K562 (cell line): ENCODE measurements around the gene MYO1B. TPM values are rescaled to one million over a fixed set of nuclear protein-coding genes. Genes with fewer than 3 reads are reported as not detected.

Experiments
- ATAC-seq: fragments of 200-7000 bp; cut with Tn5 transposase; 3 replicates; pipeline ENCODE4 v1.9.1; 2020; ENCODE audit warnings: moderate library complexity
- BruUV-seq: library from RNA; stranded (reverse); fragments of 400-500 nt; replicated peaks from 2 replicates; lab custom pipeline; 2021; lab: Mats Ljungman, UMichigan
- CTCF ChIA-PET: fragments of 300-600 bp; formaldehyde crosslinking; extraction: SDS; loops from one replicate; lab custom pipeline; 2021; ENCODE audit warnings: low intra/inter-chr PET ratio; lab: Yijun Ruan, JAX
- POLR2A ChIA-PET: fragments of 300-600, 350-650 bp; sonication (Branson Sonifier 250); formaldehyde crosslinking; extraction: SDS; loops from one replicate; lab custom pipeline; 2021; ENCODE audit warnings: antibody characterized with exemption, inconsistent platforms; lab: Yijun Ruan, JAX
- DNase-seq, 4 experiments: peaks; one replicate each; pipeline versions ENCODE4 v3.0.0 to v3.0.0-alpha.2; 2011 to 2018; ENCODE audit warnings: low spot score in 3 of 4, mixed read lengths in 3 of 4; ENCODE audit errors: extremely low read depth in 1 of 4
- FAIRE-seq: peaks from 2 replicates; lab custom pipeline; 2011; peaks lifted over from hg19 to GRCh38; lab: Jason Lieb, UNC
- H2AFZ ChIP-seq: 2 replicates; pipeline ENCODE4 v1.6.0; 2011; ENCODE audit warnings: low read depth, low read length, control low read depth, inconsistent platforms
- H3K27ac ChIP-seq: fragments of 200-600 bp; 3 replicates; pipeline ENCODE4 v1.8.0; 2011; ENCODE audit warnings: low read depth, mild to moderate bottlenecking, control low read depth, inconsistent platforms, low read length, moderate library complexity, mixed read lengths; ENCODE audit errors: extremely low read depth
- H3K27me3 ChIP-seq, 2 experiments: fragments of 300-600 bp in 1 of 2; 2 replicates in 1 of 2; 3 replicates in 1 of 2; pipeline versions ENCODE4 v1.6.0 to v1.8.0; 2011; ENCODE audit warnings: inconsistent platforms in 2 of 2, low read length in 2 of 2, mild to moderate bottlenecking in 1 of 2, mixed read lengths in 1 of 2, moderate library complexity in 1 of 2; ENCODE audit not compliant: control insufficient read depth in 2 of 2, insufficient read depth in 2 of 2
- H3K36me3 ChIP-seq: fragments of 300-600 bp; 3 replicates; pipeline ENCODE4 v1.8.0; 2011; ENCODE audit warnings: mild to moderate bottlenecking, low read length, inconsistent platforms; ENCODE audit not compliant: control insufficient read depth, insufficient read depth
- H3K4me1 ChIP-seq, 2 experiments: fragments of 200-600 bp in 1 of 2; replicated peaks in 1 of 2; 2 replicates in 1 of 2; 3 replicates in 1 of 2; pipeline versions ENCODE4 v1.5.1 to v1.8.0; 2011; ENCODE audit warnings: inconsistent platforms in 2 of 2, low read length in 2 of 2, mild to moderate bottlenecking in 1 of 2, mixed read lengths in 1 of 2, moderate library complexity in 1 of 2; ENCODE audit not compliant: control insufficient read depth in 2 of 2, insufficient read depth in 2 of 2
- H3K4me2 ChIP-seq: 2 replicates; pipeline ENCODE4 v1.6.1; 2011; ENCODE audit warnings: low read length, control low read depth, inconsistent platforms, mixed read lengths; ENCODE audit not compliant: insufficient read depth
- H3K4me3 ChIP-seq: fragments of 200-600 bp; sonication (generic), shearing (Covaris generic); 2 replicates; pipeline ENCODE4 v1.5.1; 2016; ENCODE audit warnings: control low read depth, inconsistent platforms
- H3K79me2 ChIP-seq: fragments of 200-600 bp; 3 replicates; pipeline ENCODE4 v1.8.0; 2011; ENCODE audit warnings: low read length, inconsistent platforms; ENCODE audit not compliant: control insufficient read depth, insufficient read depth
- H3K9ac ChIP-seq, 2 experiments: 2 replicates each; pipeline versions ENCODE4 v1.6.0 to v1.6.1; 2011; ENCODE audit warnings: low read depth in 2 of 2, low read length in 2 of 2, control low read depth in 1 of 2, inconsistent platforms in 1 of 2, mild to moderate bottlenecking in 1 of 2, mixed read lengths in 1 of 2; ENCODE audit not compliant: insufficient read depth in 1 of 2
- H3K9me1 ChIP-seq: one replicate; pipeline ENCODE4 v1.6.0; 2011; ENCODE audit warnings: inconsistent platforms, mild to moderate bottlenecking, low read length, moderate library complexity; ENCODE audit not compliant: control insufficient read depth, insufficient read depth
- H3K9me3 ChIP-seq: replicated peaks from 2 replicates; pipeline ENCODE4 v1.5.1; 2011; ENCODE audit warnings: low read depth, low read length, inconsistent platforms; ENCODE audit not compliant: control insufficient read depth, insufficient read depth
- H4K20me1 ChIP-seq: replicated peaks from 2 replicates; pipeline ENCODE4 v1.6.1; 2011; ENCODE audit warnings: low read length, inconsistent platforms, mixed read lengths; ENCODE audit not compliant: control insufficient read depth, insufficient read depth
- CBFA2T2 ChIP-seq: fragments of 450-650 bp; conservative IDR thresholded peaks from 2 replicates; pipeline ENCODE4 v1.6.1; 2017; ENCODE audit warnings: mild to moderate bottlenecking
- DPF2 ChIP-seq: fragments of 450-650 bp; IDR thresholded peaks from 2 replicates; pipeline ENCODE4 v1.6.1; 2016
- FOXA1 ChIP-seq: fragments of 450-650 bp; IDR thresholded peaks from 2 replicates; pipeline ENCODE4 v1.6.1; 2016; ENCODE audit warnings: mild to moderate bottlenecking, borderline replicate concordance
- FUS ChIP-seq: fragments of 200-400 bp; formaldehyde crosslinking; optimal IDR thresholded peaks from 2 replicates; pipeline ENCODE3; 2017; ENCODE audit warnings: low read depth, low read length
- GTF2F1 ChIP-seq: IDR thresholded peaks from 2 replicates; pipeline ENCODE4 v1.6.1; 2011; ENCODE audit warnings: low read depth, low read length, improper control_type of control experiment
- KAT7 ChIP-seq: sonication (generic); formaldehyde crosslinking; IDR thresholded peaks from 2 replicates; pipeline ENCODE4 v1.8.0; 2022; ENCODE audit warnings: missing genetic modification reagents, mild to moderate bottlenecking, borderline replicate concordance
- PHF21A ChIP-seq: fragments of 450-650 bp; IDR thresholded peaks from 2 replicates; pipeline ENCODE4 v1.6.1; 2017; ENCODE audit warnings: low read depth, borderline replicate concordance
- POLR2G ChIP-seq: fragments of 200-400 bp; formaldehyde crosslinking; IDR thresholded peaks from 2 replicates; pipeline ENCODE4 v1.6.1; 2017; ENCODE audit warnings: low read depth, mild to moderate bottlenecking, antibody characterized with exemption, low read length, moderate library complexity
- RBFOX2 ChIP-seq: fragments of 200-400 bp; formaldehyde crosslinking; IDR thresholded peaks from 2 replicates; pipeline ENCODE4 v1.6.1; 2017; ENCODE audit warnings: low read depth, mild to moderate bottlenecking, low read length, moderate library complexity
- TRIM28 ChIP-seq: fragments of 450-650 bp; IDR thresholded peaks from 2 replicates; pipeline ENCODE4 v1.6.1; 2017
- ZNF695 ChIP-seq: fragments of 450-650 bp; formaldehyde crosslinking; IDR thresholded peaks from 2 replicates; pipeline ENCODE4 v1.4.0; 2020; ENCODE audit warnings: mild to moderate bottlenecking, moderate library complexity
- ZNF707 ChIP-seq: fragments of 250-450 bp; sonication (Bioruptor Pico); conservative IDR thresholded peaks from 2 replicates; pipeline ENCODE4 v1.8.0; 2022; ENCODE audit warnings: inconsistent platforms, mild to moderate bottlenecking, moderate library complexity
- ZSCAN32 ChIP-seq: fragments of 450-650 bp; formaldehyde crosslinking; IDR thresholded peaks from 2 replicates; pipeline ENCODE4 v1.4.0; 2020; ENCODE audit warnings: mild to moderate bottlenecking, moderate library complexity
- WGBS: fragments of 100-300 bp; shearing (Covaris generic); methylation state at CpG from one replicate; pipeline ENCODE4 v1.1.6; 2016; ENCODE audit warnings: low coverage, mixed read lengths; ENCODE audit not compliant: insufficient coverage; ENCODE audit errors: missing lambda C conversion rate; 5-methylcytosine and 5-hydroxymethylcytosine counted together
- in situ Hi-C: fragments of 300-500 bp; cut with MboI; formaldehyde crosslinking; loops from 4 replicates; pipeline ENCODE4 v1.15.0; 2018; ENCODE audit warnings: inconsistent platforms, mixed read lengths
- intact Hi-C: fragments of 100-400 bp; cut with micrococcal nuclease; formaldehyde crosslinking; loops from 2 replicates; pipeline ENCODE4 v1.14.2; 2022
- polyA plus RNA-seq, 8 experiments: library from polyadenylated mRNA; depleted of rRNA in 4 of 8; stranded (reverse) in 5 of 8; unstranded in 3 of 8; fragments of >200 nt; fragmentation: Nextera tagmentation in 2 of 8; fragmentation: Illumina TruSeq in 1 of 8; extraction: Ambion mirVana in 2 of 8; extraction: Trizol in 1 of 8; gene quantifications; 2 replicates each; pipeline versions ENCODE4 v1.2.1 to v1.2.3, GENCODE V29; 2011 to 2014; ENCODE audit warnings: inconsistent platforms in 1 of 8, missing spikeins in 1 of 8
- total RNA-seq, 7 experiments: library from RNA; depleted of rRNA in 6 of 7; stranded (reverse); fragments of >200 nt in 6 of 7; fragmentation: Illumina TruSeq in 2 of 7; extraction: Trizol in 2 of 7; gene quantifications; 2 replicates each; pipeline versions ENCODE4 v1.2.1 to v1.2.3, GENCODE V29; 2011 to 2021; ENCODE audit warnings: low replicate concordance in 1 of 7
- TF ChIP-seq, protein P1 (sequence below): fragments of 450-650 bp; formaldehyde crosslinking; IDR thresholded peaks from 2 replicates; pipeline ENCODE4 v1.4.0; 2022; ENCODE audit warnings: missing genetic modification characterization
- TF ChIP-seq, protein P2 (sequence below), 2 experiments: fragments of 450-650 bp in 1 of 2; sonication (generic) in 1 of 2; formaldehyde crosslinking in 1 of 2; IDR thresholded peaks in 1 of 2; conservative IDR thresholded peaks in 1 of 2; 2 replicates each; pipeline versions ENCODE4 v1.6.1 to v1.8.1; 2016 to 2023; ENCODE audit warnings: mild to moderate bottlenecking in 2 of 2, moderate library complexity in 2 of 2, inconsistent platforms in 1 of 2, missing genetic modification reagents in 1 of 2
- TF ChIP-seq, protein P3 (sequence below): sonication (generic); formaldehyde crosslinking; IDR thresholded peaks from 2 replicates; pipeline ENCODE4 v1.8.0; 2022; ENCODE audit warnings: missing genetic modification reagents, mild to moderate bottlenecking, borderline replicate concordance

The MYO1B gene
- total and polyA plus RNA-seq, 9 of the 15 experiments (the other 6 are each of a cell fraction or from before 2014, with no cell fraction given), result 0.04 to 0.33 (median 0.20) TPM; not detected in 5

DNA sequence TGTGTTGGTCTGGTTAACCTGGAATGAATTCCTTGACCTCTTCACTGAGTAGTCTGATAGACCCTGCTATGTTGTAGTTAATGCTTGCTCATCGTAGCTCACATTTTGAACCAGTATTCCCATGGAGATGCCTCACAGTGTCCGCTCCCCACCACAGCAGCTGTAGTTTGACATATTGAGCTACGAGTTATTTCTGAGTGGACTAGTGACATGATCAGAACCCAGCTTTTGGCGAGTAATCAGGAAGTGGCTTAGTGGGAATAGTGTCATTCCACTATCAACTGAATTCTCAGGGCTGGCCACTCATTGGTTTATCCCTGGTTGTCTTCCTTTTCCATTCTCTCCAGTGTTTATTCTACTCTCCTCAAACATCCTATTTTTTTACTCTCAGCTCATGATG, 102.7 kb downstream of the MYO1B start (continued):
- TF ChIP-seq, protein P1, sequence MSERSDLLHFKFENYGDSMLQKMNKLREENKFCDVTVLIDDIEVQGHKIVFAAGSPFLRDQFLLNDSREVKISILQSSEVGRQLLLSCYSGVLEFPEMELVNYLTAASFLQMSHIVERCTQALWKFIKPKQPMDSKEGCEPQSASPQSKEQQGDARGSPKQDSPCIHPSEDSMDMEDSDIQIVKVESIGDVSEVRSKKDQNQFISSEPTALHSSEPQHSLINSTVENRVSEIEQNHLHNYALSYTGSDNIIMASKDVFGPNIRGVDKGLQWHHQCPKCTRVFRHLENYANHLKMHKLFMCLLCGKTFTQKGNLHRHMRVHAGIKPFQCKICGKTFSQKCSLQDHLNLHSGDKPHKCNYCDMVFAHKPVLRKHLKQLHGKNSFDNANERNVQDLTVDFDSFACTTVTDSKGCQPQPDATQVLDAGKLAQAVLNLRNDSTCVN (CRISPR knock-in tag), result no peak
- TF ChIP-seq PHF21A, result no peak
- no peak for TF ChIP-seq GTF2F1
- TF ChIP-seq, protein P2, sequence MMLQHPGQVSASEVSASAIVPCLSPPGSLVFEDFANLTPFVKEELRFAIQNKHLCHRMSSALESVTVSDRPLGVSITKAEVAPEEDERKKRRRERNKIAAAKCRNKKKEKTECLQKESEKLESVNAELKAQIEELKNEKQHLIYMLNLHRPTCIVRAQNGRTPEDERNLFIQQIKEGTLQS (IDR thresholded peaks at IDR 0.05), result no peak
- TF ChIP-seq, protein P2 (CRISPR knock-in tag; conservative IDR thresholded peaks at IDR 0.05), result no peak
- no peak for TF ChIP-seq KAT7 (CRISPR knock-in tag)
- TF ChIP-seq DPF2, result no peak

DNA sequence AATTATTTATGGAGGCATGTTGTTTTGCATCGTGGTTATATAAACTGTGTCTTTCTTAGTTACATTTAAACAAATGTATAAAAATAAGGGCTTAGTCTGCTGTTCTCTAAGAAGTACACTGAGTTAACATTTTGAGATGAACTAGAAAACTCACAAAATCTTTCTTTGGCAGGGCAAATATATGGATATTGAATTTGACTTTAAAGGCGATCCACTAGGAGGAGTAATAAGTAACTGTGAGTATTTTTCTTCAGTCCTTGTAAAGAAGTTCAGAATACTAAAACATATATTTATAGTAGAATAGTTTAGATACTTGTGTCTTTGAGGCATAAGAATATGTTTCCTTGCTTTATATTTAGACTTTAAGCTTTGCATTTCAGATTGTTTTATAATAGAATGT, 104.8 kb downstream of the MYO1B start:
- 0% methylated on average over 2 of the region's 2 CpGs for WGBS

More for the DNA sequence above, 104.8 kb downstream of the MYO1B start:
- Histone ChIP-seq H3K36me3 (no peaks in the 10 kb centered on the region), H3K9ac (no peak overlapping the region), H3K27me3 (no peaks in the 10 kb centered on the region; a peak in 1 of 5 replicates), H2AFZ (no peak overlapping the region), H3K4me1 (no peaks in the 10 kb centered on the region), H3K79me2 (no peaks in the 10 kb centered on the region), H3K9me3 (no peaks in the 10 kb centered on the region), H3K4me3 (no peak overlapping the region), H4K20me1 (no peaks in the 10 kb centered on the region), H3K27ac (no peak overlapping the region), H3K4me2 (no peak overlapping the region), H3K9me1 (no peaks in the 10 kb centered on the region)
- intact Hi-C loops, result no loop called here
- no TSS peak for BruUV-seq
- DNase-seq (no peak), FAIRE-seq (no peak), ATAC-seq (no peak)
- ChIA-PET POLR2A (no interaction called here), CTCF (no interaction called here)
- TF ChIP-seq RBFOX2 (no peak), ZSCAN32 (CRISPR knock-in tag) (no peak), ZNF695 (CRISPR knock-in tag) (no peak), CBFA2T2 (no peak), TRIM28 (no peak), FUS (no peak), FOXA1 (no peak), GTF2F1 (no peak), POLR2G (no peak), ZNF707 (no peak)
- TF ChIP-seq, protein P3, sequence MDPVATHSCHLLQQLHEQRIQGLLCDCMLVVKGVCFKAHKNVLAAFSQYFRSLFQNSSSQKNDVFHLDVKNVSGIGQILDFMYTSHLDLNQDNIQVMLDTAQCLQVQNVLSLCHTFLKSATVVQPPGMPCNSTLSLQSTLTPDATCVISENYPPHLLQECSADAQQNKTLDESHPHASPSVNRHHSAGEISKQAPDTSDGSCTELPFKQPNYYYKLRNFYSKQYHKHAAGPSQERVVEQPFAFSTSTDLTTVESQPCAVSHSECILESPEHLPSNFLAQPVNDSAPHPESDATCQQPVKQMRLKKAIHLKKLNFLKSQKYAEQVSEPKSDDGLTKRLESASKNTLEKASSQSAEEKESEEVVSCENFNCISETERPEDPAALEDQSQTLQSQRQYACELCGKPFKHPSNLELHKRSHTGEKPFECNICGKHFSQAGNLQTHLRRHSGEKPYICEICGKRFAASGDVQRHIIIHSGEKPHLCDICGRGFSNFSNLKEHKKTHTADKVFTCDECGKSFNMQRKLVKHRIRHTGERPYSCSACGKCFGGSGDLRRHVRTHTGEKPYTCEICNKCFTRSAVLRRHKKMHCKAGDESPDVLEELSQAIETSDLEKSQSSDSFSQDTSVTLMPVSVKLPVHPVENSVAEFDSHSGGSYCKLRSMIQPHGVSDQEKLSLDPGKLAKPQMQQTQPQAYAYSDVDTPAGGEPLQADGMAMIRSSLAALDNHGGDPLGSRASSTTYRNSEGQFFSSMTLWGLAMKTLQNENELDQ (CRISPR knock-in tag), result no peak
- in situ Hi-C loops, result no loop called here
